HEK293 (cell line): ENCODE results near the gene SETD1A.
A peak's percentile ranks its signal among the peaks of the same experiment; 100 is the strongest.

ENCODE experiments used
- GFI1B ChIP-seq: fragments of 450-650 bp; formaldehyde crosslinking; IDR thresholded peaks from 2 replicates; pipeline ENCODE4 v1.5.1; 2016; ENCODE audit warnings: missing biosample characterization, missing genetic modification characterization
- GLIS2 ChIP-seq: fragments of 450-650 bp; formaldehyde crosslinking; IDR thresholded peaks from 2 replicates; pipeline ENCODE4 v1.5.1; 2016; ENCODE audit warnings: missing biosample characterization, missing genetic modification characterization
- KLF7 ChIP-seq: fragments of 450-650 bp; formaldehyde crosslinking; IDR thresholded peaks from 2 replicates; pipeline ENCODE4 v1.5.1; 2016; ENCODE audit warnings: missing biosample characterization, missing genetic modification characterization, borderline replicate concordance
- MEIS1 ChIP-seq: sonication (generic); formaldehyde crosslinking; IDR thresholded peaks from 2 replicates; pipeline ENCODE4 v1.8.1; 2022; ENCODE audit warnings: missing genetic modification reagents, mild to moderate bottlenecking, borderline replicate concordance
- RBAK ChIP-seq: fragments of 450-650 bp; formaldehyde crosslinking; IDR thresholded peaks from 2 replicates; pipeline ENCODE4 v1.5.1; 2016; ENCODE audit warnings: missing biosample characterization, missing genetic modification characterization
- SP2 ChIP-seq: fragments of 450-650 bp; formaldehyde crosslinking; IDR thresholded peaks from 2 replicates; pipeline ENCODE4 v1.5.1; 2016; ENCODE audit warnings: missing biosample characterization, missing genetic modification characterization
- TCF7L2 ChIP-seq: IDR thresholded peaks from 2 replicates; pipeline ENCODE4 v1.6.1; 2011; ENCODE audit warnings: low read depth, mild to moderate bottlenecking, inconsistent platforms, low read length, moderate library complexity, borderline replicate concordance
- TRIM28 ChIP-seq: IDR thresholded peaks from 2 replicates; pipeline ENCODE4 v1.6.1; 2011; ENCODE audit warnings: low read length, control low read depth, borderline replicate concordance
- YY1 ChIP-seq: fragments of 450-650 bp; formaldehyde crosslinking; IDR thresholded peaks from 2 replicates; pipeline ENCODE4 v1.5.1; 2018; ENCODE audit warnings: missing biosample characterization, missing genetic modification characterization
- ZBTB1 ChIP-seq: fragments of 450-650 bp; formaldehyde crosslinking; IDR thresholded peaks from 2 replicates; pipeline ENCODE4 v1.5.1; 2016; ENCODE audit warnings: missing biosample characterization, missing genetic modification characterization
- ZBTB7A ChIP-seq: fragments of 450-650 bp; formaldehyde crosslinking; IDR thresholded peaks from 2 replicates; pipeline ENCODE4 v1.5.1; 2016; ENCODE audit warnings: low read depth, missing biosample characterization, missing genetic modification characterization
- ZFHX2 ChIP-seq: fragments of 450-650 bp; formaldehyde crosslinking; conservative IDR thresholded peaks from 2 replicates; pipeline ENCODE4 v1.5.1; 2016; ENCODE audit warnings: missing biosample characterization, missing genetic modification characterization
- ZFP69B ChIP-seq: fragments of 450-650 bp; formaldehyde crosslinking; IDR thresholded peaks from 2 replicates; pipeline ENCODE4 v1.5.1; 2016; ENCODE audit warnings: missing biosample characterization, missing genetic modification characterization
- ZNF10 ChIP-seq: fragments of 450-650 bp; formaldehyde crosslinking; IDR thresholded peaks from 2 replicates; pipeline ENCODE4 v1.5.1; 2017; ENCODE audit warnings: missing biosample characterization, missing genetic modification characterization
- ZNF175 ChIP-seq: fragments of 450-650 bp; formaldehyde crosslinking; IDR thresholded peaks from 2 replicates; pipeline ENCODE4 v1.5.1; 2016; ENCODE audit warnings: missing biosample characterization, missing genetic modification characterization
- ZNF2 ChIP-seq: fragments of 450-650 bp; formaldehyde crosslinking; IDR thresholded peaks from 2 replicates; pipeline ENCODE4 v1.5.1; 2016; ENCODE audit warnings: missing biosample characterization, missing genetic modification characterization
- ZNF214 ChIP-seq: fragments of 450-650 bp; formaldehyde crosslinking; IDR thresholded peaks from 2 replicates; pipeline ENCODE4 v1.5.1; 2017; ENCODE audit warnings: missing biosample characterization, mild to moderate bottlenecking, missing genetic modification characterization, borderline replicate concordance
- ZNF221 ChIP-seq: fragments of 450-650 bp; formaldehyde crosslinking; IDR thresholded peaks from 2 replicates; pipeline ENCODE4 v1.5.1; 2017; ENCODE audit warnings: missing biosample characterization, missing genetic modification characterization, borderline replicate concordance
- ZNF23 ChIP-seq: fragments of 450-650 bp; formaldehyde crosslinking; IDR thresholded peaks from 2 replicates; pipeline ENCODE4 v1.5.1; 2016; ENCODE audit warnings: missing biosample characterization, missing genetic modification characterization, borderline replicate concordance
- ZNF350 ChIP-seq: fragments of 450-650 bp; formaldehyde crosslinking; IDR thresholded peaks from 2 replicates; pipeline ENCODE4 v1.5.0; 2017; ENCODE audit warnings: missing biosample characterization, mild to moderate bottlenecking, missing genetic modification characterization
- ZNF366 ChIP-seq: fragments of 450-650 bp; formaldehyde crosslinking; conservative IDR thresholded peaks from 2 replicates; pipeline ENCODE4 v1.5.1; 2016; ENCODE audit warnings: missing biosample characterization, missing genetic modification characterization
- ZNF394 ChIP-seq: fragments of 450-650 bp; formaldehyde crosslinking; IDR thresholded peaks from 2 replicates; pipeline ENCODE4 v1.5.1; 2016; ENCODE audit warnings: missing biosample characterization, missing genetic modification characterization, mild to moderate bottlenecking, moderate library complexity, borderline replicate concordance
- ZNF404 ChIP-seq: fragments of 450-650 bp; formaldehyde crosslinking; IDR thresholded peaks from 2 replicates; pipeline ENCODE4 v1.5.1; 2017; ENCODE audit warnings: missing biosample characterization, missing genetic modification characterization
- ZNF423 ChIP-seq: fragments of 450-650 bp; formaldehyde crosslinking; IDR thresholded peaks from 2 replicates; pipeline ENCODE4 v1.5.1; 2016; ENCODE audit warnings: missing biosample characterization, missing genetic modification characterization
- ZNF529 ChIP-seq: fragments of 450-650 bp; formaldehyde crosslinking; IDR thresholded peaks from 2 replicates; pipeline ENCODE4 v1.5.1; 2017; ENCODE audit warnings: missing genetic modification characterization, missing biosample characterization; ENCODE audit not compliant: insufficient replicate concordance
- ZNF626 ChIP-seq: fragments of 450-650 bp; sonication (Bioruptor Pico); formaldehyde crosslinking; IDR thresholded peaks from 2 replicates; pipeline ENCODE4 v1.5.1; 2018; ENCODE audit warnings: missing biosample characterization, missing genetic modification characterization, inconsistent platforms
- ZNF677 ChIP-seq: fragments of 450-650 bp; IDR thresholded peaks from 2 replicates; pipeline ENCODE4 v1.5.0; 2018; ENCODE audit warnings: missing biosample characterization, mild to moderate bottlenecking, missing genetic modification characterization, moderate library complexity
- ZNF747 ChIP-seq: fragments of 450-650 bp; formaldehyde crosslinking; IDR thresholded peaks from 2 replicates; pipeline ENCODE4 v1.5.1; 2016; ENCODE audit warnings: missing biosample characterization, missing genetic modification characterization
- ZNF792 ChIP-seq: fragments of 450-650 bp; formaldehyde crosslinking; IDR thresholded peaks from 2 replicates; pipeline ENCODE4 v1.5.1; 2016; ENCODE audit warnings: missing biosample characterization, missing genetic modification characterization
- ZSCAN30 ChIP-seq: fragments of 450-650 bp; IDR thresholded peaks from 2 replicates; pipeline ENCODE4 v1.5.1; 2018; ENCODE audit warnings: missing biosample characterization, mild to moderate bottlenecking, missing genetic modification characterization, moderate library complexity
- TF ChIP-seq, protein P1 (sequence below): fragments of 450-650 bp; formaldehyde crosslinking; IDR thresholded peaks from 2 replicates; pipeline ENCODE4; 2016; ENCODE audit warnings: missing biosample characterization, missing genetic modification characterization
- TF ChIP-seq, protein P2 (sequence below): fragments of 450-650 bp; formaldehyde crosslinking; IDR thresholded peaks from 2 replicates; pipeline ENCODE4 v1.5.1; 2016; ENCODE audit warnings: missing biosample characterization, missing genetic modification characterization
- TF ChIP-seq, protein P3 (sequence below): fragments of 450-650 bp; IDR thresholded peaks from 2 replicates; pipeline ENCODE4 v1.5.1; 2018; ENCODE audit warnings: missing biosample characterization, mild to moderate bottlenecking, missing genetic modification characterization
- TF ChIP-seq, protein P4 (sequence below): fragments of 450-650 bp; formaldehyde crosslinking; IDR thresholded peaks from 2 replicates; pipeline ENCODE4 v1.5.1; 2016; ENCODE audit warnings: missing biosample characterization, missing genetic modification characterization

Gene SETD1A

DNA sequence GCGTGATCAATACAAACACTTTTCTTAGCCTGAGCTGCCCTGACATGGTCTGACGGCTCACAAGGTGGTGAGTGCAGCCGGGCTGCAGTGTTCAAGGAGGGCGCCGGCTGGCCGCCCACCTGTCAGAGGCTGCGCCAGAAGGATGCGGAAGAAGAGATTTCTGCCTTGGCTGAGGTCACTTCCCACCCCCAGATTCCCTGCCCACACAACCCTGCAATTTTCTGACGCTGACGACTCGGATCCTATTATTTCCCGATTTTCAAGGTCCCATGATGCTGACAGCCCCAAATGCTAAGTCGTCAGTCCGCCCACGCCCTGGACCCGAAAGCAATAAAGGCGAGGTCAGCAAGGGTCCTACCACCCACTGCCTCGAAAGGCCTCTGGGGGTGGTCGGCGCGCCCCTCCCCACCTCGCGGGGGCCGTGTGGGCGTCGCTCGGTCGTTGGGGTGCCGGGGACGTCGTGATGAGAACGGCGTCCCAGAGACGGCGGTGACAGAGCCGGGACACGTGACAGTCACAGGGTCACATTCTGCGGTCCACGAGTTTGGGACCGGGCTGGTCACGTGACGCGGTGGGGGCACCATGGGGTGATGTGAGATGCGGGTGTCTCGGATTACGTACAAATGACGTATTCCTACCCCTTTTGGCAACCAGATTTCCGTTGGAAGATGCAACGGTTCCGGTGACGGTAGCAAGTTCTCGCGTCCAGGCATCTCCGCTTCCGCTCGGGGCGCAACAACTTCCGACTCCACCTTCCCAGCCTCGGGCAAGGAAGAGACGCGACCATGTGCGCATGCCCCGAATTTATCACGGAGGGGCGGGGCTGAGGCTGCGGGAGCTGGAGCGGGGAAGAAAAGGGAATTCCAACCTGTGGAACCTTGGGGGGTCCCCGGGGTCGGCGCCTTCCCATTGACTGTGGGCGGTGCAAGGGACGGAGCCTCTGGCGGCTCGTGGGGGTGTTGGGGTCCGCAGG is 75.5 kb downstream of the SETD1A start, which contains the start of gene STX4 (continued):
- peak; percentile 89 for TF ChIP-seq ZFP69B (tag by site-specific recombination)
- no peak for TF ChIP-seq ZNF404
- no peak for TF ChIP-seq ZNF423 (tag by site-specific recombination)
- TF ChIP-seq RBAK (tag by site-specific recombination), result no peak
- TF ChIP-seq, protein P1, sequence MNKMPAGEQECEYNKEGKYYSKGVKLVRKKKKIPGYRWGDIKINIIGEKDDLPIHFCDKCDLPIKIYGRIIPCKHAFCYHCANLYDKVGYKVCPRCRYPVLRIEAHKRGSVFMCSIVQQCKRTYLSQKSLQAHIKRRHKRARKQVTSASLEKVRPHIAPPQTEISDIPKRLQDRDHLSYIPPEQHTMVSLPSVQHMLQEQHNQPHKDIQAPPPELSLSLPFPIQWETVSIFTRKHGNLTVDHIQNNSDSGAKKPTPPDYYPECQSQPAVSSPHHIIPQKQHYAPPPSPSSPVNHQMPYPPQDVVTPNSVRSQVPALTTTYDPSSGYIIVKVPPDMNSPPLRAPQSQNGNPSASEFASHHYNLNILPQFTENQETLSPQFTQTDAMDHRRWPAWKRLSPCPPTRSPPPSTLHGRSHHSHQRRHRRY, result 0 out of 2 replicates have a peak, but pooled peaks have one; percentile 27
- TF ChIP-seq ZNF2 (tag by site-specific recombination), result peak; percentile 95
- TF ChIP-seq ZNF747 (tag by site-specific recombination), result no peak
- TF ChIP-seq ZBTB1 (tag by site-specific recombination), result peak; percentile 92; the same call in 1 of the 2 replicates
- no peak for TF ChIP-seq ZNF626 (tag by site-specific recombination)
- TF ChIP-seq GFI1B (tag by site-specific recombination), result peak; percentile 8; the same call in 1 of the 2 replicates
- TF ChIP-seq ZNF366, result peak; percentile 64
- TF ChIP-seq TCF7L2, result no peak
- TF ChIP-seq ZNF175 (tag by site-specific recombination), result no peak
- TF ChIP-seq SP2 (tag by site-specific recombination), result peak; percentile 89
- TF ChIP-seq ZNF214, result no peak
- no peak for TF ChIP-seq MEIS1
- no peak for TF ChIP-seq ZNF677 (tag by site-specific recombination)
- TF ChIP-seq ZNF529, result no peak
- TF ChIP-seq ZBTB7A (tag by site-specific recombination), result peak; percentile 89; the same call in 1 of the 2 replicates
- peak; percentile 88 for TF ChIP-seq ZSCAN30 (tag by site-specific recombination)
- TF ChIP-seq GLIS2 (tag by site-specific recombination), result peak; percentile 98
- peak; percentile 72; the same call in 1 of the 2 replicates for TF ChIP-seq ZNF394 (tag by site-specific recombination)
- TF ChIP-seq ZNF10, result peak; percentile 75; the same call in 1 of the 2 replicates
- TF ChIP-seq YY1, result peak; percentile 66
- peak; percentile 100 for TF ChIP-seq ZFHX2 (tag by site-specific recombination)
- TF ChIP-seq, protein P2, sequence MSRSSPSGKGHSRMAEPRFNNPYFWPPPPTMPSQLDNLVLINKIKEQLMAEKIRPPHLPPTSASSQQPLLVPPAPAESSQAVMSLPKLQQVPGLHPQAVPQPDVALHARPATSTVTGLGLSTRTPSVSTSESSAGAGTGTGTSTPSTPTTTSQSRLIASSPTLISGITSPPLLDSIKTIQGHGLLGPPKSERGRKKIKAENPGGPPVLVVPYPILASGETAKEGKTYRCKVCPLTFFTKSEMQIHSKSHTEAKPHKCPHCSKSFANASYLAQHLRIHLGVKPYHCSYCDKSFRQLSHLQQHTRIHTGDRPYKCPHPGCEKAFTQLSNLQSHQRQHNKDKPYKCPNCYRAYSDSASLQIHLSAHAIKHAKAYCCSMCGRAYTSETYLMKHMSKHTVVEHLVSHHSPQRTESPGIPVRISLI, result peak; percentile 42; the same call in 1 of the 2 replicates
- TF ChIP-seq ZNF23, result no peak
- 0 out of 2 replicates have a peak, but pooled peaks have one; percentile 21 for TF ChIP-seq TRIM28
- TF ChIP-seq KLF7, result peak; percentile 75; the same call in 1 of the 2 replicates
- TF ChIP-seq, protein P3, sequence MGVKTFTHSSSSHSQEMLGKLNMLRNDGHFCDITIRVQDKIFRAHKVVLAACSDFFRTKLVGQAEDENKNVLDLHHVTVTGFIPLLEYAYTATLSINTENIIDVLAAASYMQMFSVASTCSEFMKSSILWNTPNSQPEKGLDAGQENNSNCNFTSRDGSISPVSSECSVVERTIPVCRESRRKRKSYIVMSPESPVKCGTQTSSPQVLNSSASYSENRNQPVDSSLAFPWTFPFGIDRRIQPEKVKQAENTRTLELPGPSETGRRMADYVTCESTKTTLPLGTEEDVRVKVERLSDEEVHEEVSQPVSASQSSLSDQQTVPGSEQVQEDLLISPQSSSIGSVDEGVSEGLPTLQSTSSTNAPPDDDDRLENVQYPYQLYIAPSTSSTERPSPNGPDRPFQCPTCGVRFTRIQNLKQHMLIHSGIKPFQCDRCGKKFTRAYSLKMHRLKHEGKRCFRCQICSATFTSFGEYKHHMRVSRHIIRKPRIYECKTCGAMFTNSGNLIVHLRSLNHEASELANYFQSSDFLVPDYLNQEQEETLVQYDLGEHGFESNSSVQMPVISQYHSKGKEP (tag by site-specific recombination), result peak; percentile 77
- TF ChIP-seq ZNF792 (tag by site-specific recombination), result no peak
- no peak for TF ChIP-seq ZNF221
- TF ChIP-seq ZNF350 (tag by site-specific recombination), result no peak
- TF ChIP-seq, protein P4, sequence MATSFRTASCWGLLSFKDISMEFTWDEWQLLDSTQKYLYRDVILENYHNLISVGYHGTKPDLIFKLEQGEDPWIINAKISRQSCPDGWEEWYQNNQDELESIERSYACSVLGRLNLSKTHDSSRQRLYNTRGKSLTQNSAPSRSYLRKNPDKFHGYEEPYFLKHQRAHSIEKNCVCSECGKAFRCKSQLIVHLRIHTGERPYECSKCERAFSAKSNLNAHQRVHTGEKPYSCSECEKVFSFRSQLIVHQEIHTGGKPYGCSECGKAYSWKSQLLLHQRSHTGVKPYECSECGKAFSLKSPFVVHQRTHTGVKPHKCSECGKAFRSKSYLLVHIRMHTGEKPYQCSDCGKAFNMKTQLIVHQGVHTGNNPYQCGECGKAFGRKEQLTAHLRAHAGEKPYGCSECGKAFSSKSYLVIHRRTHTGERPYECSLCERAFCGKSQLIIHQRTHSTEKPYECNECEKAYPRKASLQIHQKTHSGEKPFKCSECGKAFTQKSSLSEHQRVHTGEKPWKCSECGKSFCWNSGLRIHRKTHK (tag by site-specific recombination), result no peak
